Heart left ventricle (tissue), 16 donors: ENCODE results near the gene TOP1. TPM values are rescaled to one million over a fixed set of nuclear protein-coding genes. Genes with fewer than 3 reads are reported as not detected.

Source experiments
- ATAC-seq, 4 donors: fragments of 200-7000 bp; cut with Tn5 transposase; one replicate each; pipeline ENCODE4 v1.9.1; 2020 to 2022; ENCODE audit warnings: moderate library complexity in 4 of 4, mild to moderate bottlenecking in 3 of 4, moderate number of reproducible peaks in 1 of 4
- DNase-seq, 5 donors: peaks; one replicate each; pipeline ENCODE4 v3.0.0-alpha.2; 2020
- H3K27ac ChIP-seq, 12 donors: fragments of 200-600 bp; sonication (generic) in 4 of 12; one replicate each; pipeline versions ENCODE4 v1.5.0 to v1.8.0; 2016 to 2022; ENCODE audit warnings: mild to moderate bottlenecking in 2 of 12
- H3K27me3 ChIP-seq, 9 donors: fragments of 200-600 bp; sonication (generic) in 2 of 9; one replicate each; pipeline versions ENCODE4 v1.5.1 to v1.8.0; 2016 to 2022; ENCODE audit warnings: mild to moderate bottlenecking in 3 of 9
- H3K36me3 ChIP-seq, 9 donors: fragments of 200-600 bp; sonication (generic) in 2 of 9; one replicate each; pipeline versions ENCODE4 v1.5.0 to v1.8.0; 2018 to 2022; ENCODE audit warnings: mild to moderate bottlenecking in 2 of 9
- H3K4me1 ChIP-seq, 12 donors: fragments of 200-600 bp; sonication (generic) in 4 of 12; one replicate each; pipeline versions ENCODE4 v1.5.0 to v1.8.0; 2016 to 2022; ENCODE audit warnings: mild to moderate bottlenecking in 3 of 12
- H3K4me3 ChIP-seq, 12 donors: fragments of 200-600 bp; sonication (generic) in 4 of 12; one replicate each; pipeline versions ENCODE4 v1.5.0 to v1.8.0; 2017 to 2022; ENCODE audit warnings: mild to moderate bottlenecking in 9 of 12, moderate library complexity in 4 of 12
- H3K9me3 ChIP-seq, 12 donors: fragments of 200-600 bp; sonication (generic) in 4 of 12; one replicate each; pipeline versions ENCODE4 v1.5.0 to v1.8.0; 2016 to 2022; ENCODE audit warnings: mild to moderate bottlenecking in 1 of 12
- POLR2A ChIP-seq, 2 donors: fragments of 450-650 bp; IDR thresholded peaks; one replicate each; pipeline ENCODE4 v1.6.1; 2017; ENCODE audit warnings: antibody characterized with exemption in 2 of 2, mild to moderate bottlenecking in 2 of 2, moderate library complexity in 2 of 2
- WGBS, 4 donors: extraction: QIAGEN DNeasy Blood & Tissue Kit in 2 of 4; methylation state at CpG; one replicate each; pipeline versions ENCODE4 v1.1.5 to v1.1.7; 2013 to 2018; 5-methylcytosine and 5-hydroxymethylcytosine counted together
- intact Hi-C, 10 donors: fragments of 100-400 bp; cut with DNase I; formaldehyde crosslinking; loops; one replicate each; pipeline versions ENCODE4 v1.11.1 to v1.14.2; 2022
- polyA plus RNA-seq, 2 donors: library from polyadenylated mRNA; stranded (reverse); fragments of 200-250 nt; gene quantifications; one replicate each; pipeline ENCODE4 v1.2.3, GENCODE V29; 2013
- total RNA-seq, 9 donors: library from RNA; depleted of rRNA in 2 of 9; stranded (reverse); fragments of >200 nt in 2 of 9; fragmentation: NEBNext Ultra II Directional in 3 of 9; extraction: Animal tissue kit (Norgen Biotek cat#: 25700) in 3 of 9; gene quantifications; one replicate each; pipeline versions ENCODE4 v1.1.0 to v1.2.4, GENCODE V29; 2016 to 2023
- TF ChIP-seq, protein P1 (sequence below), 12 donors: fragments of 200-600 bp; sonication (generic) in 4 of 12; IDR thresholded peaks; one replicate each; pipeline versions ENCODE4 v1.5.0 to v1.8.0; 2018 to 2022; ENCODE audit warnings: antibody characterized with exemption in 12 of 12, mild to moderate bottlenecking in 5 of 12
- donor health status: ischemic (EF 13 %, LVEDD 7.1; RV severe dilation, severe dysfunction).
- donor health status: healthy with polysubstance abuse.
- donor health status: DM: no; HTN: yes; CAD: no.
- donor health status: DM: no; HTN: no; CAD: no.
- donor health status: ischemic (EF 25% LVEDD 6.9; RV normal size, moderate dysfunction).
- donor health status: ischemic (EF 25% LVEDD 5.7; RV mildly dilated, moderate dysfunction).
- donor health status: healthy.
- donor health status: DM: yes; HTN: yes; CAD: no.
- donor health status: ischemic (EF 35%, LVEDD 5.7; RV mildly dilated, moderate dysfunction).
- donor health status: nonischemic (EF 11% LVEDD 7.7; RV severe dilation, severe dysfunction).
- donor health status: DM: yes; HTN: yes; CAD: no.
- donor health status: PGD.
- donor health status: ischemic (EF 29% LVEDD 5.4; RV normal size, mild dysfunction).
- donor health status: nonischemic (EF 23%, LVEDD 6.1; RV moderate dilation, normal function).

TOP1 gene
- total and polyA plus RNA-seq, 11 donors, result 11.6 to 32.3 (median 21.4) TPM

DNA sequence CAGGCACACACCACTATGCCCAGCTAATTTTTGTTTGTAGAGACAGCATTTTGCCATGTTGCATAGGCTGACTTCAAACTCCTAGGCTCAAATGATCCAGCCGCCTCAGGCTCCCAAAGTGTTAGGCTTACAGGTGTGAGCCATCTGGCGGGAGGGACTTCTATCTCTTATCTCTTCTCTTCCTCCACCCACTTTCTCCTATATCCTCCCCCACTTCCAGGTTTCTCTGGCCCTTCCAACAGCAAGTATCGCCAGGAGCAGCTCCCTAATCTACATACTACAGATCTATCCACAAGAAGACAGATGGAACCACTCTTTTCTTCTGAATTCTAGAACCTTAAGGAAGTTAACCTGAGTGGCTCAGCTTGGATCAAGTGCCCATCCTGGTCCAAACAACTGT is 5.1 kb upstream of the TOP1 start:
- whole genome bisulfite sequencing, 4 donors, result 66 to 78% (median 72%) methylated on average over 3 of the region's 3 CpGs
- TF ChIP-seq POLR2A (IDR thresholded peaks at IDR 0.05), result no peak
- TF ChIP-seq, protein P1, sequence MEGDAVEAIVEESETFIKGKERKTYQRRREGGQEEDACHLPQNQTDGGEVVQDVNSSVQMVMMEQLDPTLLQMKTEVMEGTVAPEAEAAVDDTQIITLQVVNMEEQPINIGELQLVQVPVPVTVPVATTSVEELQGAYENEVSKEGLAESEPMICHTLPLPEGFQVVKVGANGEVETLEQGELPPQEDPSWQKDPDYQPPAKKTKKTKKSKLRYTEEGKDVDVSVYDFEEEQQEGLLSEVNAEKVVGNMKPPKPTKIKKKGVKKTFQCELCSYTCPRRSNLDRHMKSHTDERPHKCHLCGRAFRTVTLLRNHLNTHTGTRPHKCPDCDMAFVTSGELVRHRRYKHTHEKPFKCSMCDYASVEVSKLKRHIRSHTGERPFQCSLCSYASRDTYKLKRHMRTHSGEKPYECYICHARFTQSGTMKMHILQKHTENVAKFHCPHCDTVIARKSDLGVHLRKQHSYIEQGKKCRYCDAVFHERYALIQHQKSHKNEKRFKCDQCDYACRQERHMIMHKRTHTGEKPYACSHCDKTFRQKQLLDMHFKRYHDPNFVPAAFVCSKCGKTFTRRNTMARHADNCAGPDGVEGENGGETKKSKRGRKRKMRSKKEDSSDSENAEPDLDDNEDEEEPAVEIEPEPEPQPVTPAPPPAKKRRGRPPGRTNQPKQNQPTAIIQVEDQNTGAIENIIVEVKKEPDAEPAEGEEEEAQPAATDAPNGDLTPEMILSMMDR (IDR thresholded peaks at IDR 0.05), result no peak
- H3K4me3 ChIP-seq, result no peak overlapping the region
- ATAC-seq, result no peak
- H3K27ac ChIP-seq, result no peak overlapping the region
- no peaks in the 10 kb centered on the region for H3K36me3 ChIP-seq
- intact Hi-C loops, result no loop called here
- H3K27me3 ChIP-seq, result no peaks in the 10 kb centered on the region
- peaks cover 0 to 8% (median 2%) of the 10 kb centered on the region in 12 donors for H3K4me1 ChIP-seq
- no peaks in the 10 kb centered on the region for H3K9me3 ChIP-seq
- no peak for DNase-seq

DNA sequence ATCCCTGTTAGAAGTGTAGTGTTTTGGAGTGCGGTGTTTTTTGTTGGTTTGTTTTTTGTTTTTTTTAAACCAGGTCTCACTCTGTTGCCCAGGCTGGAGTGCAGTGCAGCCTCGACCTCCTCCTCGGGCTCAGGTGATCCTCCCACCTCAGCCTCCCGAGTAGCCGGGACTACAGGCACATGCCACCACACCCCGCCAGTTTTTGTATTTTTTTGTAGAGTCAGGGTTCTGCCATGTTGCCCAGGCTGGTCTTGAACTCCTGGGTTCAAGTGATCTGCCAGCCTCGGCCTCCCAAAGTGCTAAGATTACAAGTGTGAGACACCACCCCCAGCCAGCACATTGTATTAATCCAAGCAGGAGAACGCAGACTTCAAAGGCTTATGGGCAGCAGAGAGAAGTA is 1.3 kb upstream of the TOP1 start:
- 89 to 90% (median 90%) methylated on average over 8 of the region's 8 CpGs for WGBS, 4 donors
- ATAC-seq, result no peak
- H3K36me3 ChIP-seq, result no peaks in the 10 kb centered on the region
- no peaks in the 10 kb centered on the region for H3K9me3 ChIP-seq
- peaks cover 4 to 35% (median 26%) of the 10 kb centered on the region in 12 donors for H3K4me1 ChIP-seq
- H3K27ac ChIP-seq, result no peak overlapping the region
- TF ChIP-seq POLR2A (IDR thresholded peaks at IDR 0.05), result no peak
- TF ChIP-seq, protein P1 (IDR thresholded peaks at IDR 0.05), result no peak
- H3K27me3 ChIP-seq, result no peaks in the 10 kb centered on the region
- DNase-seq, result no peak
- intact Hi-C loops, result loop anchor here in 4 of 10 donors (2.0 to 5.0 kb wide), 4 partner anchors 35 to 50 kb away; no protein-coding TSS in a partner anchor
- no peak overlapping the region for H3K4me3 ChIP-seq

DNA sequence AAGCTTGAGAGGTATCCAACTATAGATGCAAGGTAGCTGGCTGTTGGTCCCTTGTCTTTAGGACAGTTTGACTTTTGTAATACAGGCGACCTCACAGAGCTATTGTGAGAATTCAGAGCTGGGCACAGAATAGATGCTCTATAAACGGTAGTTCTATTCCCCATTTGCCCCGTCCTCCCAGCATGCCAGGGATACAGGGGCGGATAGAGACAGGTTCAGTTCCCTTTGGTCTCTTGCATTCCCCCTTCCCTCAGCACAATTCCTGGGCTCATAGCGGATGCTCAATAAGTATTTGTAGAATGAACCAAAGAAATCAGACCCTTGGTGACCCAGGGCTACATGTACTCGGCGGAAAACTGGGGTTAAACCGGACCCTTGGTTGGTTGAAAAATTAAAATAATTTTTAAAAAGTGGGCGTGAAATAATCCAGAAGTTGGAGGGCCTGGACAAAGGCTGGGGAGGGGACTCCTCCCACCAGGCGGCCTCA is 707 bp upstream of the TOP1 start:
- Histone ChIP-seq H3K9me3 (no peaks in the 10 kb centered on the region), H3K27ac (peak overlapping the region in 8 of 12 donors; percentile 43 to 99 (median 96)), H3K4me3 (peak overlapping the region in 11 of 12 donors; percentile 23 to 99 (median 92)), H3K27me3 (no peaks in the 10 kb centered on the region), H3K4me1 (peaks cover 4 to 40% (median 31%) of the 10 kb centered on the region in 12 donors), H3K36me3 (no peaks in the 10 kb centered on the region)
- intact Hi-C loops, result loop anchor here in 4 of 10 donors (2.0 to 5.0 kb wide), 4 partner anchors 35 to 49 kb away; no protein-coding TSS in a partner anchor
- ATAC-seq (no peak), DNase-seq (no peak)
- no peak for TF ChIP-seq POLR2A (IDR thresholded peaks at IDR 0.05)
- TF ChIP-seq, protein P1 (IDR thresholded peaks at IDR 0.05), result no peak
- 26 to 31% (median 28%) methylated on average over 10 of the region's 10 CpGs for WGBS, 4 donors

DNA sequence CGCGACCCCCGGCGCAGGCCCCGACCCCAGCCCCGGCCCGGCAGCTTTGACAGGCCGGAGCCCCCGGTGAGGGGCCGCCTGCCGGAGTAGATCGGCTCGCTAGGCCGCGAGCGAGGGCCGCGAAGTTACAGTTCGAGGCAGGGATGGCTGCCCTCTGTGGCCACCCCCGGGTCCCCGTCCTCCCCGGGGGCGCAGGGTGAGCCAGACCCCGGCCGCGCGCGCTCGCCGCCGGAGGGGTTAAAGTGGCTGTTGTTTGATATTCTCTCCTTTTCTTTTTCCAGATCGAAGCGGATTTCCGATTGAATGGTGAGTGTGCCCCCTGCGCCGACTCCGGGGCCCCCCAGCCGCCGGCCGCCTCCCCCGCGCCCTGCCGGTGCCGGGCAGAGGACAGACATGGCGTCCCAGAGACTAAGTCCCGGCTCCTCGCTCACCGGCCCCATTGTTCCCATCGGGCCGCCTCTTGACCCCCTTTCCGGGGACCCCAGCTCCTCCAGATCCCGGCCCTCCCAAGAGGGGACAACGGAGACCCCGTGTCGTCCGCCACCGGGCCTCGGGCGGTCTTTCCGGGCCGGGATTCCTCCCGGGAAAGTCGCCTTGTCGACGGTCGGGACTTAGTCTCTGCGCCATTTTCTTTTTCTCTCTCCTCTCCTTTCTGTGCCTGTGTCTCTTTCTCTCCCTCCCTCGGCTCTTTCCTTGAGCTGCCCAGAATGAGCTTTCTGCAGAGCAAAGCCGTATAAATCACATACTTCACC is 704 bp downstream of the TOP1 start:
- H3K36me3 ChIP-seq, result no peaks in the 10 kb centered on the region
- H3K27ac ChIP-seq, result peak overlapping the region; percentile 89 to 99 (median 94)
- H3K4me1 ChIP-seq, result peaks cover 9 to 54% (median 45%) of the 10 kb centered on the region in 12 donors
- intact Hi-C loops, result loop anchor here in 4 of 10 donors (5.0 kb wide), 3 partner anchors 37 to 48 kb away; no protein-coding TSS in a partner anchor
- ATAC-seq (peak in 2 of 4 donors; percentile 11 to 50), DNase-seq (peak; percentile 36 to 73 (median 43))
- no peaks in the 10 kb centered on the region for H3K9me3 ChIP-seq
- WGBS, 4 donors, result 1% methylated on average over 46 to 69 of the region's 69 CpGs
- H3K4me3 ChIP-seq, result peak overlapping the region; percentile 66 to 99 (median 94)
- TF ChIP-seq POLR2A (IDR thresholded peaks at IDR 0.05), result no peak
- TF ChIP-seq, protein P1 (IDR thresholded peaks at IDR 0.05), result no peak
- H3K27me3 ChIP-seq, result no peaks in the 10 kb centered on the region
